Sigmoid colon (tissue), 7 donors: ENCODE measurements around the gene RAB13. TPM values are rescaled to one million over a fixed set of nuclear protein-coding genes. Genes with fewer than 3 reads are reported as not detected.

Experiments
- DNase-seq: peaks from one replicate; pipeline ENCODE4 v3.0.0-alpha.2; 2019
- H3K27ac ChIP-seq, 4 donors: fragments of 200-600 bp; sonication (generic); one replicate each; pipeline ENCODE4 v1.5.1; 2016 to 2019; ENCODE audit warnings: mild to moderate bottlenecking in 1 of 4
- H3K27me3 ChIP-seq, 3 donors: fragments of 200-600 bp; sonication (generic); one replicate each; pipeline ENCODE4 v1.5.1; 2019; ENCODE audit warnings: mild to moderate bottlenecking in 1 of 3
- H3K36me3 ChIP-seq, 4 donors: fragments of 200-600 bp; sonication (generic); one replicate each; pipeline ENCODE4 v1.5.1; 2016 to 2019
- H3K4me1 ChIP-seq, 4 donors: fragments of 200-600 bp; sonication (generic); one replicate each; pipeline ENCODE4 v1.5.1; 2017 to 2019
- H3K4me3 ChIP-seq, 4 donors: fragments of 200-600 bp; sonication (generic); one replicate each; pipeline ENCODE4 v1.5.1; 2017 to 2019; ENCODE audit warnings: mild to moderate bottlenecking in 2 of 4, moderate library complexity in 1 of 4
- H3K9me3 ChIP-seq, 4 donors: fragments of 200-600 bp in 3 of 4; sonication (generic) in 3 of 4; one replicate each; pipeline versions ENCODE4 v1.5.1 to v1.6.1; 2013 to 2019
- EP300 ChIP-seq, 4 donors: sonication (generic); formaldehyde crosslinking; IDR thresholded peaks; one replicate each; pipeline ENCODE4 v1.6.1; 2017; ENCODE audit warnings: antibody characterized with exemption in 4 of 4
- POLR2A ChIP-seq, 2 donors: fragments of 450-650 bp; IDR thresholded peaks; one replicate each; pipeline ENCODE4 v1.6.1; 2016; ENCODE audit warnings: antibody characterized with exemption in 2 of 2, mild to moderate bottlenecking in 2 of 2, moderate library complexity in 2 of 2
- POLR2AphosphoS5 ChIP-seq, 4 donors: sonication (generic); formaldehyde crosslinking; IDR thresholded peaks; one replicate each; pipeline ENCODE4 v1.6.1; 2017; ENCODE audit warnings: antibody characterized with exemption in 4 of 4
- WGBS, 2 donors: extraction: QIAGEN DNeasy Blood & Tissue Kit; methylation state at CpG; one replicate each; pipeline ENCODE4 v1.1.7; 2013; 5-methylcytosine and 5-hydroxymethylcytosine counted together
- intact Hi-C: fragments of 100-400 bp; cut with DNase I; formaldehyde crosslinking; loops from one replicate; pipeline ENCODE4 v1.15.1; 2023
- polyA plus RNA-seq, 3 donors: library from polyadenylated mRNA; stranded (reverse); fragments of 200-250 nt; gene quantifications; one replicate each; pipeline ENCODE4 v1.2.3, GENCODE V29; 2013
- total RNA-seq, 4 donors: library from RNA; depleted of rRNA; stranded (reverse); fragments of >200 nt; gene quantifications; one replicate each; pipeline ENCODE4 v1.1.0, GENCODE V29; 2016
- TF ChIP-seq, protein P1 (sequence below), 4 experiments: fragments of 450-650 bp in 3 of 4; fragments of 200-600 bp in 1 of 4; IDR thresholded peaks; one replicate each; pipeline ENCODE4 v1.5.1; 2016 to 2019; ENCODE audit warnings: antibody characterized with exemption in 4 of 4, mild to moderate bottlenecking in 3 of 4, moderate library complexity in 2 of 4
- donor health status: healthy with polysubstance abuse.
- donor health status: Bipolar disorder and iron deficiency.
- donor health status: healthy.

RAB13 gene
- total and polyA plus RNA-seq, 7 donors, result 34.1 to 275 (median 72.8) TPM

DNA sequence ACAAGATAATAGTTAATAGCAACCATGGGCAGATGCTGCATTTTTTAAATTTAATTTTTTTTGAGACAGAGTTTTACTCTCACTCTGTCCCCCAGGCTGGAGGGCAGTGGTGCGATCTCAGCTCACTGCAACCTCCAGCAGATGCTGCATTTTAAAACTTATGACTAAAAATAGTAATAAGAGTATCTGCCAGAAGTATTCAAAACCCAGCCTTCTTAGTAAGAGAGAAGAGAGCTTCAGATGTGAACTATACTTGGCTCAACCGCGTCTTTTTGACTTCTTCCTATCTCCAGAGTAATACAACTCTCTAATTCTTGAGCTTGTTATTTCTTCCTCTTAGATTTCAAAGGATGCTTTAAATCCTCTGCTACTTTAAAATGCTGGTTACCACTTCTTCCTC is 9.1 kb upstream of the RAB13 start:
- 81 to 97% methylated on average over 3 of the region's 3 CpGs for WGBS, 2 donors
- H3K27ac ChIP-seq, result peak overlapping the region in 1 of 4 donors; percentile 30
- H3K27me3 ChIP-seq, result no peaks in the 10 kb centered on the region
- no peak for DNase-seq
- intact Hi-C loops, result no loop called here
- peaks cover 11 to 47% (median 20%) of the 10 kb centered on the region in 4 donors for H3K36me3 ChIP-seq
- TF ChIP-seq POLR2AphosphoS5 (IDR thresholded peaks at IDR 0.05) (peak in 1 of 4 donors; percentile 8), EP300 (IDR thresholded peaks at IDR 0.05) (no peak)
- no peak overlapping the region for H3K4me3 ChIP-seq
- H3K4me1 ChIP-seq, result peaks cover 0 to 29% (median 27%) of the 10 kb centered on the region in 4 donors
- no peaks in the 10 kb centered on the region for H3K9me3 ChIP-seq

DNA sequence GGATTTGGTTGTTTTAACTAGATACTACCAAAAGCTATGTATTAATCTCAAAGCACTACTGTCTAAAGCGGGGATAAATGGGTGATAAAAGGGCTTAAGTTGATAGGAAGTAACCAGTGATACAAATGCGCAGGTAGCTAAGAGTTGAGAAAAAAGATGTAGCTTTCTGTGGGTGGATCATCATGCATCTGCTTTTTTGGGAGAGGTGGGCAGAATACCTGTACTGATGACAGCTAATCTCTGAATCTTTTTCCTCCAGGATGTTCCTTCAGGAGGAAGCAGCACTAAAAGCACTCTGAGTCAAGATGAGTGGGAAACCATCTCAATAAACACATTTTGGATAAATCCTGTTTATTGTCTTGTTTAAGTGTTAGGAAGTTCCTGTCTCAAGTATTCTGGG is 5.7 kb upstream of the RAB13 start:
- Histone ChIP-seq H3K4me1 (peaks cover 0 to 38% (median 37%) of the 10 kb centered on the region in 4 donors), H3K27ac (peak overlapping the region; percentile 90 to 95 (median 92))
- 76 to 77% methylated on average over 2 of the region's 2 CpGs for WGBS, 2 donors

DNA sequence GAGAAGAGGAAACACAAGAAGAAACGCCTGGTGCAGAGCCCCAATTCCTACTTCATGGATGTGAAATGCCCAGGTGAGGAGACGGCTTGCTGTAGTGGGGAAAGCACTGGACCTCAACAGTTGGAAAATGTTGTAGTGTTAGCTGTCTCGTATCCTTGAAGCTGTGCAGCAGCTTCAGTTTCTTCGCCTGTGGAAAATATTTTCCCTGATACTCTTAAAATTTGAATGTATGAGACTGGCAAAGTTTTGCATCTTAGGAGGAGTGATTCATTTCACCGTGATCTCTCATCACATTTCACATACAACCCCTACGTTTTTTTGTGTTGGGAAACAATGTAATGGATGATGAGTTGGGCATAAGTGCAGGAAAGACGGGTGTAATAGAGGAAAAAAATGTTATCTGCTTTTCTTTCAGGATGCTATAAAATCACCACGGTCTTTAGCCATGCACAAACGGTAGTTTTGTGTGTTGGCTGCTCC is 5.1 kb upstream of the RAB13 start:
- intact Hi-C loops, result loop anchor here (2.0 kb wide), 1 partner anchor 68 kb away; the partner anchor contains the start of gene GATAD2B
- WGBS, 2 donors, result 1 to 11% methylated on average over 9 of the region's 9 CpGs
- H3K9me3 ChIP-seq, result no peaks in the 10 kb centered on the region
- no peak for DNase-seq
- H3K4me3 ChIP-seq, result peak overlapping the region; percentile 72 to 96 (median 80)
- H3K36me3 ChIP-seq, result peaks cover 11 to 47% (median 20%) of the 10 kb centered on the region in 4 donors
- no peaks in the 10 kb centered on the region for H3K27me3 ChIP-seq
- peaks cover 0 to 43% (median 39%) of the 10 kb centered on the region in 4 donors for H3K4me1 ChIP-seq
- TF ChIP-seq EP300 (IDR thresholded peaks at IDR 0.05), result no peak
- TF ChIP-seq, protein P1, sequence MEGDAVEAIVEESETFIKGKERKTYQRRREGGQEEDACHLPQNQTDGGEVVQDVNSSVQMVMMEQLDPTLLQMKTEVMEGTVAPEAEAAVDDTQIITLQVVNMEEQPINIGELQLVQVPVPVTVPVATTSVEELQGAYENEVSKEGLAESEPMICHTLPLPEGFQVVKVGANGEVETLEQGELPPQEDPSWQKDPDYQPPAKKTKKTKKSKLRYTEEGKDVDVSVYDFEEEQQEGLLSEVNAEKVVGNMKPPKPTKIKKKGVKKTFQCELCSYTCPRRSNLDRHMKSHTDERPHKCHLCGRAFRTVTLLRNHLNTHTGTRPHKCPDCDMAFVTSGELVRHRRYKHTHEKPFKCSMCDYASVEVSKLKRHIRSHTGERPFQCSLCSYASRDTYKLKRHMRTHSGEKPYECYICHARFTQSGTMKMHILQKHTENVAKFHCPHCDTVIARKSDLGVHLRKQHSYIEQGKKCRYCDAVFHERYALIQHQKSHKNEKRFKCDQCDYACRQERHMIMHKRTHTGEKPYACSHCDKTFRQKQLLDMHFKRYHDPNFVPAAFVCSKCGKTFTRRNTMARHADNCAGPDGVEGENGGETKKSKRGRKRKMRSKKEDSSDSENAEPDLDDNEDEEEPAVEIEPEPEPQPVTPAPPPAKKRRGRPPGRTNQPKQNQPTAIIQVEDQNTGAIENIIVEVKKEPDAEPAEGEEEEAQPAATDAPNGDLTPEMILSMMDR (IDR thresholded peaks at IDR 0.05), result no peak
- TF ChIP-seq POLR2AphosphoS5 (IDR thresholded peaks at IDR 0.05), result no peak
- no peak for TF ChIP-seq POLR2A (IDR thresholded peaks at IDR 0.05)
- H3K27ac ChIP-seq, result peak overlapping the region; percentile 90 to 95 (median 92)

More for the DNA sequence above, 5.7 kb upstream of the RAB13 start:
- Histone ChIP-seq H3K9me3 (no peaks in the 10 kb centered on the region), H3K4me3 (peak overlapping the region; percentile 72 to 96 (median 80)), H3K36me3 (peaks cover 11 to 47% (median 20%) of the 10 kb centered on the region in 4 donors), H3K27me3 (no peaks in the 10 kb centered on the region)
- intact Hi-C loops, result loop anchor here (2.0 kb wide), 1 partner anchor 69 kb away; the partner anchor contains the start of gene GATAD2B
- no peak for DNase-seq
- TF ChIP-seq EP300 (IDR thresholded peaks at IDR 0.05), result no peak
- TF ChIP-seq, protein P1 (IDR thresholded peaks at IDR 0.05), result no peak
- no peak for TF ChIP-seq POLR2AphosphoS5 (IDR thresholded peaks at IDR 0.05)
- TF ChIP-seq POLR2A (IDR thresholded peaks at IDR 0.05), result no peak

DNA sequence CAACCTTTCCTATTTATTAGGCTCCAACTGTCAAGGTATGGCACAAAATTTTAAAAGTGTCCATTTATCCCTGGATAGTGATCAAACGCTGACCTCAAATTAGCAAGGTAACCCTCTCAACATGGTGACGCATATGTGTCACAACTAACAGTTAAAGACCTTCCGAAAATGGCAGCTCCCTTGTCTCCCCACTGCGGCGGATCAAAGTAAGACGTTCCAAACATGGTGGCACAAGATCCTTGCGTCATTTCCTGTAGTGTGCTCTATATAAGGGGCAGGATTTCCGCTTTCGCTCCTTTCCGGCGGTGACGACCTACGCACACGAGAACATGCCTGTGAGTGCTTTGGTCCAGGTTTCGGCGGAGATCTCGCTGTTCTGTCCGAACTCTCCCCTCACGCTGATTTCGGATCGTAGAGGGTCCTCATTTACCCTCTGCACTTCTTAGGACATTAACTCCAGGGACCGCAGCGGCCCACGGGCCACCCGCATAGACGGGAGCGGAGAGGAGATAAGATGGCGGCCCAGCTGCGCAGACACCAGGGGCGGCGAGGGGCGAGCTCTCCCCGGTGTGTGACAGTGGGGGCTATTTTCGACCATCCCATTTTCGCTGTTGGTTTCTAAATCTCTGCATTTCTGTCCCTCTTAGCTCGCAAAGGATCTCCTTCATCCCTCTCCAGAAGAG is 4.5 kb upstream of the RAB13 start, which contains the start of gene RPS27:
Gene RPS27, plus strand, starts transcription at position 295 of the 683 bp plus-strand sequence. Its CDS starts 35 bp downstream, at position 330.
- peaks cover 0 to 45% (median 40%) of the 10 kb centered on the region in 4 donors for H3K4me1 ChIP-seq
- intact Hi-C loops, result loop anchor here (2.0 kb wide), 1 partner anchor 68 kb away; the partner anchor contains the start of gene GATAD2B
- no peaks in the 10 kb centered on the region for H3K9me3 ChIP-seq
- H3K27ac ChIP-seq, result peak within 1 kb of the TSS; percentile 90 to 95 (median 92)
- peak within 1 kb of the TSS; percentile 72 to 96 (median 80) for H3K4me3 ChIP-seq
- 0 to 1% methylated on average over 36 of the region's 36 CpGs for WGBS, 2 donors
- TF ChIP-seq POLR2AphosphoS5 (IDR thresholded peaks at IDR 0.05) (peak; percentile 100), EP300 (IDR thresholded peaks at IDR 0.05) (peak in 2 of 4 donors; percentile 63 to 75), POLR2A (IDR thresholded peaks at IDR 0.05) (peak; percentile 99 to 100)
- TF ChIP-seq, protein P1 (IDR thresholded peaks at IDR 0.05), result no peak
- peaks cover 11 to 42% (median 19%) of the 10 kb centered on the region in 4 donors for H3K36me3 ChIP-seq
- H3K27me3 ChIP-seq, result no peaks in the 10 kb centered on the region
- peak; percentile 98 for DNase-seq

DNA sequence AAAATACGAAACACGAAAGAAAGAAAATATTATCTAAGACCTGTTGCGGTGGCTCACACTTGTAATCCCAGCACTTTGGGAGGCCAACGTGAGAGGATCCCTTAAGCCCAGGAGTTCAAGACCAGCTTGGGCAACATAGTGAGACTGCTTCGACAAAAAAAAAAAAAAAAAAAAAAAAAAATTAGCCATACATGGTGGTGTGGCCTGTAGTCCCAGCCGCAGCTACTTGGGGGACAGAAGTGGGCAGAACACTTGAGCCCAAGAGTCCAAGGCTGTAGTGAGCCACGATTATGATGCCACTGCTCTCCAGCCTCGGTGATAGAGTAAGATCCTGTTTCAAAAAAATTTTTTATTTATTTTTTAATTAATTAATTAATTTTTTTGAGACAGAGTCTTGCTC is 1.5 kb upstream of the RAB13 start:
- Histone ChIP-seq H3K9me3 (no peaks in the 10 kb centered on the region), H3K27me3 (no peaks in the 10 kb centered on the region), H3K27ac (peak overlapping the region; percentile 86 to 95 (median 92)), H3K36me3 (peaks cover 3 to 21% (median 7%) of the 10 kb centered on the region in 4 donors), H3K4me3 (no peak overlapping the region), H3K4me1 (peaks cover 0 to 50% (median 42%) of the 10 kb centered on the region in 4 donors)
- no peak for DNase-seq
- 86 to 93% methylated on average over 8 of the region's 8 CpGs for WGBS, 2 donors
- intact Hi-C loops, result loop anchor here (2.0 kb wide), 1 partner anchor 311 kb away; no protein-coding TSS in a partner anchor
- TF ChIP-seq POLR2A (IDR thresholded peaks at IDR 0.05) (no peak), EP300 (IDR thresholded peaks at IDR 0.05) (no peak), POLR2AphosphoS5 (IDR thresholded peaks at IDR 0.05) (no peak)
- TF ChIP-seq, protein P1 (IDR thresholded peaks at IDR 0.05), result no peak
